Fibroblast of mammary gland (primary cell): ENCODE data around the gene DIDO1.

Experiments used
- DNase-seq: peaks from one replicate; pipeline ENCODE4 v3.0.0-alpha.2; 2010; ENCODE audit warnings: low read depth
- H3K4me3 ChIP-seq: 2 replicates; pipeline ENCODE4 v1.5.1; 2011; ENCODE audit warnings: low read depth, mild to moderate bottlenecking, low read length, moderate library complexity; ENCODE audit not compliant: control insufficient read depth
- CTCF ChIP-seq: conservative IDR thresholded peaks from 2 replicates; pipeline ENCODE4 v1.5.1; 2011; ENCODE audit warnings: low read depth, low read length, inconsistent platforms; ENCODE audit not compliant: control insufficient read depth, insufficient read depth

Gene DIDO1

GRCh38 chr20:62933966-62934365 is 7.7 kb upstream of the DIDO1 start:
- DNase-seq, result no peak
- no peak for TF ChIP-seq CTCF
- no peak overlapping the region for H3K4me3 ChIP-seq

- no peak overlapping the region for H3K4me3 ChIP-seq
- TF ChIP-seq CTCF, result no peak
- no peak for DNase-seq
These were observed 5.2 kb upstream of the DIDO1 start for GRCh38 chr20:62931464-62931863.

GRCh38 chr20:62929051-62929538 is 2.8 kb upstream of the DIDO1 start:
- peak overlapping the region; percentile 49 for H3K4me3 ChIP-seq
- no peak for TF ChIP-seq CTCF
- DNase-seq, result peak; percentile 56

GRCh38 chr20:62928246-62928939 is 2.1 kb upstream of the DIDO1 start:
- DNase-seq, result no peak
- TF ChIP-seq CTCF, result no peak
- H3K4me3 ChIP-seq, result peak overlapping the region; percentile 49

GRCh38 chr20:62927128-62927705 is 912 bp upstream of the DIDO1 start:
- no peak for TF ChIP-seq CTCF
- H3K4me3 ChIP-seq, result peak overlapping the region; percentile 90
- DNase-seq, result no peak

GRCh38 chr20:62925420-62926228 is 681 bp downstream of the DIDO1 start:
- TF ChIP-seq CTCF, result no peak
- peak overlapping the region; percentile 90 for H3K4me3 ChIP-seq
- DNase-seq, result no peak
